Endothelial cell of umbilical vein (primary cell): ENCODE measurements around the gene NECTIN2. TPM values are rescaled to one million over a fixed set of nuclear protein-coding genes. Genes with fewer than 3 reads are reported as not detected.

ENCODE experiments used
- BruUV-seq: library from RNA; stranded (reverse); fragments of 400-500 nt; replicated peaks from 2 replicates; lab custom pipeline; 2021; lab: Mats Ljungman, UMichigan
- CTCF ChIA-PET: fragments of 300-600, 350-600 bp; sonication (Branson Sonifier 250); formaldehyde crosslinking; loops from one replicate; lab custom pipeline; 2021; ENCODE audit warnings: antibody characterized with exemption, inconsistent platforms; lab: Charles Lee
- POLR2A ChIA-PET: fragments of 300-600, 350-600 bp; sonication (Branson Sonifier 250); formaldehyde crosslinking; loops from one replicate; lab custom pipeline; 2021; ENCODE audit warnings: antibody characterized with exemption, inconsistent platforms; lab: Charles Lee
- DNase-seq: peaks from one replicate; pipeline ENCODE4 v3.0.0-alpha.2; 2011; ENCODE audit warnings: low read depth, low spot score
- FAIRE-seq: peaks from 2 replicates; lab custom pipeline; 2011; peaks lifted over from hg19 to GRCh38; lab: Jason Lieb, UNC
- H2AFZ ChIP-seq: 2 replicates; pipeline ENCODE4 v1.6.0; 2012; ENCODE audit warnings: low read depth, low read length, control low read depth, inconsistent platforms
- H3K27ac ChIP-seq: 2 replicates; pipeline ENCODE4 v1.5.1; 2011; ENCODE audit warnings: low read depth, mild to moderate bottlenecking, control low read depth, low read length, moderate library complexity; ENCODE audit not compliant: insufficient read depth
- H3K27me3 ChIP-seq, 2 experiments: 2 replicates each; pipeline versions ENCODE4 v1.6.0 to v1.6.1; 2011; ENCODE audit warnings: low read length in 2 of 2, mixed read lengths in 1 of 2; ENCODE audit not compliant: control insufficient read depth in 2 of 2, insufficient read depth in 2 of 2
- H3K36me3 ChIP-seq, 2 experiments: 2 replicates in 1 of 2; 3 replicates in 1 of 2; pipeline ENCODE4 v1.5.1; 2011; ENCODE audit warnings: low read length in 2 of 2, mild to moderate bottlenecking in 1 of 2, moderate library complexity in 1 of 2; ENCODE audit not compliant: control insufficient read depth in 2 of 2, insufficient read depth in 2 of 2; ENCODE audit errors: extremely low read depth in 1 of 2
- H3K4me1 ChIP-seq: 3 replicates; pipeline ENCODE4 v1.5.1; 2011; ENCODE audit warnings: mild to moderate bottlenecking, low read length; ENCODE audit not compliant: control insufficient read depth, insufficient read depth; ENCODE audit errors: extremely low read depth
- H3K4me2 ChIP-seq: 2 replicates; pipeline ENCODE4 v1.6.1; 2011; ENCODE audit warnings: low read length, control low read depth, mixed read lengths; ENCODE audit not compliant: insufficient read depth
- H3K4me3 ChIP-seq, 3 experiments: fragments of 200-600 bp in 1 of 3; sonication (generic), shearing (Covaris generic) in 1 of 3; replicated peaks in 1 of 3; 2 replicates each; pipeline ENCODE4 v1.5.1; 2011 to 2016; ENCODE audit warnings: control low read depth in 3 of 3, low read length in 3 of 3, mild to moderate bottlenecking in 2 of 3, inconsistent platforms in 1 of 3, low read depth in 1 of 3, moderate library complexity in 1 of 3; ENCODE audit not compliant: insufficient read depth in 1 of 3
- H3K79me2 ChIP-seq: 2 replicates; pipeline ENCODE4 v1.6.0; 2012; ENCODE audit warnings: low read length, inconsistent platforms; ENCODE audit not compliant: control insufficient read depth, insufficient read depth
- H3K9ac ChIP-seq: replicated peaks from 2 replicates; pipeline ENCODE3; 2011; ENCODE audit warnings: low read length, control low read depth; ENCODE audit not compliant: insufficient read depth; ENCODE audit errors: extremely low read depth
- H3K9me1 ChIP-seq: replicated peaks from 3 replicates; pipeline ENCODE4 v1.6.0; 2011; ENCODE audit warnings: mild to moderate bottlenecking, low read length; ENCODE audit not compliant: control insufficient read depth, insufficient read depth; ENCODE audit errors: extremely low read depth
- H3K9me3 ChIP-seq: replicated peaks from 2 replicates; pipeline ENCODE4 v1.5.1; 2012; ENCODE audit warnings: low read length, inconsistent platforms; ENCODE audit not compliant: control insufficient read depth, insufficient read depth
- H4K20me1 ChIP-seq: replicated peaks from 2 replicates; pipeline ENCODE3; 2011; ENCODE audit warnings: mild to moderate bottlenecking, low read length; ENCODE audit not compliant: control insufficient read depth, insufficient read depth; ENCODE audit errors: extremely low read depth
- EZH2 ChIP-seq: IDR thresholded peaks from 2 replicates; pipeline ENCODE4 v1.6.1; 2012; ENCODE audit warnings: borderline replicate concordance, low read depth, mild to moderate bottlenecking, moderate library complexity, low read length, inconsistent platforms; ENCODE audit not compliant: severe bottlenecking
- FOS ChIP-seq: IDR thresholded peaks from 2 replicates; pipeline ENCODE4 v1.6.1; 2011; ENCODE audit warnings: mild to moderate bottlenecking, low read length, moderate library complexity, borderline replicate concordance; ENCODE audit not compliant: insufficient read depth
- GATA2 ChIP-seq: IDR thresholded peaks from 2 replicates; pipeline ENCODE4 v1.7.0; 2011; ENCODE audit warnings: low read depth, mild to moderate bottlenecking, moderate library complexity, mixed read lengths, low read length; ENCODE audit not compliant: insufficient read length, insufficient read depth
- JUN ChIP-seq: IDR thresholded peaks from 2 replicates; pipeline ENCODE4 v1.6.1; 2011; ENCODE audit warnings: borderline replicate concordance, low read depth; ENCODE audit not compliant: insufficient read length, insufficient read depth
- MYC ChIP-seq: IDR thresholded peaks from one replicate; pipeline ENCODE4 v1.6.1; 2011; ENCODE audit warnings: mild to moderate bottlenecking, low read depth, low read length
- POLR2A ChIP-seq: IDR thresholded peaks from 2 replicates; pipeline ENCODE4 v1.6.1; 2012; ENCODE audit warnings: low read depth, mild to moderate bottlenecking, control low read depth, low read length
- POLR2AphosphoS5 ChIP-seq: IDR thresholded peaks from 2 replicates; pipeline ENCODE4 v1.6.1; 2012; ENCODE audit warnings: low read depth, mild to moderate bottlenecking, control low read depth, low read length, moderate library complexity; ENCODE audit not compliant: insufficient read depth
- dilution Hi-C: fragments of 300-500 bp; cut with MboI; formaldehyde crosslinking; loops from one replicate; pipeline ENCODE4 v1.15.0; 2019; ENCODE audit warnings: low sequenced_read_pairs; ENCODE audit not compliant: extremely low pct_ligation_motif_present
- intact Hi-C: fragments of 100-400 bp; cut with micrococcal nuclease; formaldehyde crosslinking; loops from one replicate; pipeline ENCODE4 v1.10.0; 2022
- polyA plus RNA-seq, 4 experiments: library from polyadenylated mRNA; depleted of rRNA in 3 of 4; stranded (reverse) in 3 of 4; unstranded in 1 of 4; fragments of >200 nt; gene quantifications; 2 replicates each; pipeline versions ENCODE4 v1.2.1 to v1.2.3, GENCODE V29; 2011 to 2012; ENCODE audit warnings: missing spikeins in 1 of 4
- total RNA-seq: library from RNA; stranded (reverse); gene quantifications from 2 replicates; pipeline ENCODE4 v1.2.3, GENCODE V29; 2021
- TF ChIP-seq, protein P1 (sequence below), 2 donors: IDR thresholded peaks; 1 replicate in 1 of 2; 2 replicates in 1 of 2; pipeline ENCODE4 v1.5.1; 2011; ENCODE audit warnings: low read length in 2 of 2, mild to moderate bottlenecking in 2 of 2, moderate library complexity in 2 of 2, control low read depth in 1 of 2, inconsistent platforms in 1 of 2, low read depth in 1 of 2; ENCODE audit not compliant: insufficient read depth in 1 of 2; ENCODE audit errors: extremely low read depth in 1 of 2
- TF ChIP-seq, protein P2 (sequence below): IDR thresholded peaks from 2 replicates; pipeline ENCODE4 v1.6.1; 2011; ENCODE audit not compliant: insufficient read depth, insufficient read length

Gene NECTIN2
- total and polyA plus RNA-seq, 2 donors (not counting 3 experiments of a cell fraction or from before 2014, with no cell fraction given): 211 to 238 TPM

DNA sequence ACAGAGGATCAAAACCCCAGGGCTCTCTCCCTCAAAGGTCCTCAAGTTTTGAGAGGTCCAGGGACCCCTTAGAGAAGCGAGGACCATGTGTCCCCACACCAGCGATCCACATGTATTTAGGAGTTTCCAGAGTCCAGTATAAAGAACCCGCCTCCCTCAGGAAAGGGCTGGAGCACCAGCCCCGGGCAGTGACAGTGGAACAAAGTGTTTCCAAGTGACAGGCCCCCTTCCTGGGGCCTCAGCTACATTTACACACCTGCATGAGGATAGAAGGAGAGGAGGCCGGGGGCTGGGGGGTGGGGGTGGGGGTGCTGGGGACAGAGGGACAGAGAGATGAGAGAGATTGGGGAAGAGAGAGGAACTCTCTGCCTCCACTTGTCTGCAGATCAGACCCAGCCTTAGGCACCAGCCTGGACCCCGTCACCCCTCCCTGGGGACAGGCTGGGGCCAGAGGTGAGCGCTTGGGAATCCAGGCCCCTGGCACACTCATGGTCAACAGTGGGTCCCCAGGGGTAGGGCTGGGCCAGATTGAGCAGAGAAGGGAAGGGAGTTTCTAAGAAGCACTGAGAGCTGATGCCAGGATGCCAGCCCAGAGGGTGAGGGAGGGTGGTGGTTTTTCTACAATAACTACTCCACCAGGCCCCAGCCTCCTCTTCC, 36.4 kb upstream of the NECTIN2 start:
- ChIA-PET POLR2A (interaction anchor here (0.6 kb wide), 1 partner anchor 92 kb away, joined by 3 read pairs; no protein-coding TSS in a partner anchor), CTCF (interaction anchor here (0.7 to 4.2 kb wide), 11 partner anchors 11 to 239 kb away, joined by 3 to 57 read pairs (median 7); partner anchors contain the start of gene NECTIN2)
- H3K79me2 ChIP-seq: no peaks in the 10 kb centered on the region
- TF ChIP-seq POLR2A (no peak), GATA2 (no peak), MYC (no peak), JUN (no peak), POLR2AphosphoS5 (no peak), FOS (no peak), EZH2 (no peak)
- TF ChIP-seq, protein P1, sequence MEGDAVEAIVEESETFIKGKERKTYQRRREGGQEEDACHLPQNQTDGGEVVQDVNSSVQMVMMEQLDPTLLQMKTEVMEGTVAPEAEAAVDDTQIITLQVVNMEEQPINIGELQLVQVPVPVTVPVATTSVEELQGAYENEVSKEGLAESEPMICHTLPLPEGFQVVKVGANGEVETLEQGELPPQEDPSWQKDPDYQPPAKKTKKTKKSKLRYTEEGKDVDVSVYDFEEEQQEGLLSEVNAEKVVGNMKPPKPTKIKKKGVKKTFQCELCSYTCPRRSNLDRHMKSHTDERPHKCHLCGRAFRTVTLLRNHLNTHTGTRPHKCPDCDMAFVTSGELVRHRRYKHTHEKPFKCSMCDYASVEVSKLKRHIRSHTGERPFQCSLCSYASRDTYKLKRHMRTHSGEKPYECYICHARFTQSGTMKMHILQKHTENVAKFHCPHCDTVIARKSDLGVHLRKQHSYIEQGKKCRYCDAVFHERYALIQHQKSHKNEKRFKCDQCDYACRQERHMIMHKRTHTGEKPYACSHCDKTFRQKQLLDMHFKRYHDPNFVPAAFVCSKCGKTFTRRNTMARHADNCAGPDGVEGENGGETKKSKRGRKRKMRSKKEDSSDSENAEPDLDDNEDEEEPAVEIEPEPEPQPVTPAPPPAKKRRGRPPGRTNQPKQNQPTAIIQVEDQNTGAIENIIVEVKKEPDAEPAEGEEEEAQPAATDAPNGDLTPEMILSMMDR (IDR thresholded peaks at IDR 0.05; ENCODE audit: extremely low read depth in 1 of 2, insufficient read depth in 1 of 2, low read depth in 1 of 2, low read length in 2 of 2): no peak
- TF ChIP-seq, protein P2, sequence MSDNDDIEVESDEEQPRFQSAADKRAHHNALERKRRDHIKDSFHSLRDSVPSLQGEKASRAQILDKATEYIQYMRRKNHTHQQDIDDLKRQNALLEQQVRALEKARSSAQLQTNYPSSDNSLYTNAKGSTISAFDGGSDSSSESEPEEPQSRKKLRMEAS: no peak
- BruUV-seq: no TSS peak
- H3K4me3 ChIP-seq: peak overlapping the region; percentile 60 to 66 (median 64)
- H4K20me1 ChIP-seq: no peaks in the 10 kb centered on the region
- H3K4me1 ChIP-seq: peaks cover 16% of the 10 kb centered on the region
- no peak overlapping the region for H3K27ac ChIP-seq
- no peaks in the 10 kb centered on the region for H3K27me3 ChIP-seq
- no peak for FAIRE-seq
- no peaks in the 10 kb centered on the region for H3K9me3 ChIP-seq
- no peak overlapping the region for H3K9ac ChIP-seq
- H2AFZ ChIP-seq: peak overlapping the region; percentile 90
- dilution Hi-C loops: no loop called here
- intact Hi-C loops: loop anchor here (2.0 to 10.0 kb wide), 2 partner anchors 35 to 145 kb away; partner anchors contain the start of gene CLPTM1
- H3K9me1 ChIP-seq: no peaks in the 10 kb centered on the region
- no peak for DNase-seq
- H3K36me3 ChIP-seq: peaks cover 2 to 5% of the 10 kb centered on the region in 2 experiments
- H3K4me2 ChIP-seq: peak overlapping the region; percentile 88
